Astrocyte (in vitro differentiated cells and primary cell): ENCODE data around the gene DOCK2.

Experiments used
- EZH2 ChIP-seq: IDR thresholded peaks from 2 replicates; pipeline ENCODE4 v1.6.1; 2012; ENCODE audit warnings: mild to moderate bottlenecking, low read length, inconsistent platforms; ENCODE audit not compliant: insufficient read depth
- TF ChIP-seq, protein P1 (sequence below): IDR thresholded peaks from 2 replicates; pipeline ENCODE4 v1.5.1; 2011; ENCODE audit warnings: low read depth, mild to moderate bottlenecking, inconsistent platforms, low read length, moderate library complexity; ENCODE audit not compliant: insufficient read depth

DNA sequence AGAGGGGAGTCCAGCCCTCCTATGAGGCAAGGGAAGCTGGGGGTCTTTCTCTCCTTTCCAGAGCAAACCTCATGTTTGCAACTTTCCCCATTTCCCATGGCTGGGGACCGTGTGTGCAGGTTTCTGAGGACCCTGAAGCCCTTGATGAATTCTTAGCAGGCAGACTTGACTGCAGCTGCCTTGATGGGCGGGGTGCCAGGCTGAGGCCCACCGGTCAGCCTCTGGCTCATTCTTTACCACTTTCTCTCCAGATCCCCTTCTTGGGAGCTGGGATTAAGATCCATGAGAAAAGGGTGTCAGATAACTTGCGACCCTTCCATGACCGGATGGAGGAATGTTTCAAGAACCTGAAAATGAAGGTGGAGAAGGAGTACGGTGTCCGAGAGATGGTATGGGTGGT is 438.6 kb downstream of the DOCK2 start:
- TF ChIP-seq, protein P1, sequence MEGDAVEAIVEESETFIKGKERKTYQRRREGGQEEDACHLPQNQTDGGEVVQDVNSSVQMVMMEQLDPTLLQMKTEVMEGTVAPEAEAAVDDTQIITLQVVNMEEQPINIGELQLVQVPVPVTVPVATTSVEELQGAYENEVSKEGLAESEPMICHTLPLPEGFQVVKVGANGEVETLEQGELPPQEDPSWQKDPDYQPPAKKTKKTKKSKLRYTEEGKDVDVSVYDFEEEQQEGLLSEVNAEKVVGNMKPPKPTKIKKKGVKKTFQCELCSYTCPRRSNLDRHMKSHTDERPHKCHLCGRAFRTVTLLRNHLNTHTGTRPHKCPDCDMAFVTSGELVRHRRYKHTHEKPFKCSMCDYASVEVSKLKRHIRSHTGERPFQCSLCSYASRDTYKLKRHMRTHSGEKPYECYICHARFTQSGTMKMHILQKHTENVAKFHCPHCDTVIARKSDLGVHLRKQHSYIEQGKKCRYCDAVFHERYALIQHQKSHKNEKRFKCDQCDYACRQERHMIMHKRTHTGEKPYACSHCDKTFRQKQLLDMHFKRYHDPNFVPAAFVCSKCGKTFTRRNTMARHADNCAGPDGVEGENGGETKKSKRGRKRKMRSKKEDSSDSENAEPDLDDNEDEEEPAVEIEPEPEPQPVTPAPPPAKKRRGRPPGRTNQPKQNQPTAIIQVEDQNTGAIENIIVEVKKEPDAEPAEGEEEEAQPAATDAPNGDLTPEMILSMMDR: no peak
- TF ChIP-seq EZH2: no peak
